Smooth muscle cell of the brain vasculature (primary cell): Measurements from ENCODE around the gene KLHL22.
A peak's percentile ranks its signal among the peaks of the same experiment; 100 is the strongest.
"Not testable (repeated sequence)": the region's sequence is repeated elsewhere in the genome, so short reads cannot be mapped to it uniquely, and the experiment has no call there.

ENCODE experiments used
- DNase-seq: peaks from one replicate; pipeline ENCODE4 v3.0.0-alpha.2; 2012; ENCODE audit warnings: low read depth, low spot score

KLHL22 gene

GRCh38 chr22:20504293-20504922 lies 8.8 kb upstream of the KLHL22 start:
- not testable (repeated sequence) for DNase-seq

DNA sequence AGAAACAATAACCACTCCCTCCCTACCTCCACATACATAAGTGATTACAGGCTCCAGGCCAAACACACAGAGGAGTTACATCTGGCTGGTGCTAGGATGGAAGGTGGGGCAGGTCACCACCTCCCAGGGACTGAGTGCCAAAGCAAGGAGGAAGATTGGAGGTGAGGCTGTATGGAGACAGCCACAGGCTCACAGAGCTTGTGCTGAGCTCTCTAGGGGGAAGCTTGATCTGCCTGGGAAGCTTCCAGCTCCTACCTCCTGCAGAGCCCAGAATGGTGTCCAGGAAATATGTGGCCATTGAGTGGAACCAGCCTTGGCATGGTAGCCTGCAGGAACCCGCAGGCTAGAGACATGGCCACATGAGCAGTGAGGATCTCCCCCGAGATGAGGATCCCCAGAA lies 8.2 kb upstream of the KLHL22 start:
- no peak for DNase-seq

GRCh38 chr22:20499769-20500168 lies 4.2 kb upstream of the KLHL22 start:
- no peak for DNase-seq

- DNase-seq = no peak
Observed at GRCh38 chr22:20498913-20499312, 3.3 kb upstream of the KLHL22 start.

- DNase-seq = no peak
Observed at GRCh38 chr22:20497426-20497825, 1.8 kb upstream of the KLHL22 start.

- DNase-seq = peak; percentile 74
Observed at GRCh38 chr22:20495861-20496681, 476 bp upstream of the KLHL22 start.

- DNase-seq = no peak
Observed at GRCh38 chr22:20491346-20491745, 4.2 kb downstream of the KLHL22 start.

DNA sequence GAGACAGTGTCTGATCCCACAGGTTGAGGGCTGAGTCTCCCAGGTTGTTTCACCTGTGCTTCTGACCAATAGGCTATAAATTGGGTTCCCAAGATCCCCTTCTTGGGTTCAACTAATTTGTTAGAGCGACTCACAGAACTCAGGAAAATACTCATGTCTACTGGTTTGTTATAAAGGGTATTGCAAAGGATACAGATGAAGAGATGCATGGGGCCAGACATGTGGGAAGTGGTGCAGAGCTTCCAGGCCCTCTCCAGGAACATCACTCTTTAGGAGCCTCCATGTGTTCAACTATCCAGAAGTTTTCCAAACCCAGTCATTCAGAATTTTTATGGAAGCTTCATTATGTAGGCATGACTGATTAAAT lies 4.7 kb downstream of the KLHL22 start:
- DNase-seq = no peak

GRCh38 chr22:20490183-20490940 lies 5.2 kb downstream of the KLHL22 start:
- DNase-seq = no peak

DNA sequence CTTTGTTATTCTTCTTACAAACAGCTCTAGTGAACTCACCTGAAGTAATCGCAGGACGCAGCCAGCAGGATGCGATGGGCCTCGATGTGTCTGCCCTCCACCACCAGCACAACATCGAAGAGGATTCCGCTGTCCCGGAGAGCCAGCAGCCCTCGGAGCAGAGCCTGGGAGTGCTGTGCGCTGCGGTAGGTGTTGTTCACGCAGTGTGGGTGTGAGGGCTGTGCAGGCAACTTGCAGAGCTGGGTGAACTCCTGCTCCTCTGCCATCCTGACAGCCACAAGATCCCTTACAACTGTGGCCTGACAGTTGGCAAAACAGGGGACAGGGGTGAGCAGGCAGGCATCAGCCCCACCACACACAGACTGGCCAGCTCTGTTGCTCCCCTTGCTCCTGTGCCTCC lies 6.6 kb downstream of the KLHL22 start:
- no peak for DNase-seq

- DNase-seq = no peak
Observed at GRCh38 chr22:20487715-20488114, 7.9 kb downstream of the KLHL22 start.

DNA sequence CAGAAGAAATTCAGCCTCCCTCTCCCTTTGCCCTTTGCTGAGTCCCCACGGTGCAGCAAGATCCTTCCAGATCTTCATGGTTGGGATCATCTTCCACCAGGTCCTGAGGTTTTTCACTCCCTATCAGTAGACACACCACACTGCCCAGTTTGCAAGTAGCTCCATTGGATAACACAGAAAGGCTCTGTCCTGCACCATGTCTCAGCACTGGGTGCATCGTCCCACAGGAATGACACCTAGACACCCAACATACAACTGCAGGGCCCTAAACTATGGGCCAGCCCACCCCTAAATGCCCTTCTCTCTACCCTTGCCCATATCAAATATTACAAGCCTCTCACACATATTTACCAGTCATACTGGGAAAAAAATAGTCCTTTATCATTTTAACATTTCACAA lies 9.4 kb downstream of the KLHL22 start:
- DNase-seq = no peak

- DNase-seq = no peak
Observed at GRCh38 chr22:20484948-20485683, 10.5 kb downstream of the KLHL22 start.

GRCh38 chr22:20483771-20484170 lies 11.8 kb downstream of the KLHL22 start:
- no peak for DNase-seq

- not testable (repeated sequence) for DNase-seq
Observed at GRCh38 chr22:20483143-20483506, 12.5 kb downstream of the KLHL22 start.

DNA sequence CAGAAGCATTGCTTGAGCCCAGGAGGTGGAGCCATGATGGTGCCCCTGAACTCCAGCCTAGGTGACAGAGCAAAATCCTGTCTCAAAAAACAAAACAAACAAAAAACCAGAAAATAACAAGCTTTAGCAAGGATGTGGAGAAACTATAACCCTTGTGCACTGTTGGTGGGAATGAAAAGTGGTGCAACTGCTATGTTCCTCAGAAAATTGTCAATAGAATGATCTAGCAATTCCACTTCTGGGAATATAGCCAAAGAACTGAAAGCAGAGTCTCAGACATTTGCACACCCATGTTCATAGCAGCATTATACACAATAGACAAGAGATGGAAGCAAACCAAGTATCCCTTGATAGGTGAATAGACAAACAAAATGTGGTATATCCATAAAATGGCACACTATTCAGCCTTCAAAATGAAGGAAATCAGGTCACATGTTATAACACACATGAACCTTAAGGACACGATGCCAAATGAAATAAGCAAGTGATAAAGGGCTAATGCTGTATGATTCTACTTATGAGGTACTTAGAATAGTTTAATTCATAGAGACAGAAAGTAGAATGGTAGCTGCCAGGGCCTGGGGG lies 15.9 kb downstream of the KLHL22 start:
- no peak for DNase-seq

DNA sequence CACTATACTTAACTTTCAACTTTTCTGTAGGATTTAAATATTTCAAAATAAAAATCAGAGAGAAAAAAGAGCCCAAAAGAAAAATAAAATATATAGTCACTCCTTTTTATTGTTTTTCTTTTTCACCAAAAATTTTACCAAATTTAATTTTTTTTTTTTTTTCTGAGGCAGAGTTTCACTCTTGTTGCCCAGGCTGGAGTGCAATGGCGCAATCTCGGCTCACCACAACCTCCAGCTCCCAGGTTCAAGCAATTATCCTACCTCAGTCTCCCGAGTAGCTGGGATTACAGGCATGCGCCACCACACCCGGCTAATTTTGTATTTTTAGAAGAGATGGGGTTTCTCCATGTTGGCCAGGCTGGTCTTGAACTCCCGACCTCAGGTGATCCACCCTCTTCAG lies 17.5 kb downstream of the KLHL22 start:
- not testable (repeated sequence) for DNase-seq

DNA sequence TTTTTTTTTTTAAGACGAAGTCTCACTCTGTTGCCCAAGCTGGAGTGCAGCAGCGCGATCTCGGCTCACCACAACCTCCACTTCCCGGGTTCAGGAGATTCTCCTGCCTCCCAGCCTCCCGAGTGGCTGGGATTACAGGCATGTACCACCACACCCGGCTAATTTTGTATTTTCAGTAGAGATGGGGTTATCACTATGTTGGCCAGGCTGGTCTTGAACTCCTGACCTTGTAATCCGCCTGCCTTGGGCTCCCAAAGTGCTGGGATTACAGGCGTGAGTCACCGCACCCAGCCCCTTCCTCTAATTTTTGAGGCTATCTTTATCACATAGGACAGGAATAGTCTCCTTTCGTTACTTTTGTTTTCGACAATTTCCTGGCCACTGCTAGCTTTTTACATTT lies 20.0 kb downstream of the KLHL22 start:
- DNase-seq = not testable (repeated sequence)

- no peak for DNase-seq
Observed at GRCh38 chr22:20475115-20475436, 20.5 kb downstream of the KLHL22 start.

- DNase-seq = no peak
Observed at GRCh38 chr22:20472629-20473442, 22.8 kb downstream of the KLHL22 start.
